ENCODE data around the gene DNAJB4.
"Not testable (repeated sequence)": the region's sequence is repeated elsewhere in the genome, so short reads cannot be mapped to it uniquely, and the experiment has no call there.

DNA sequence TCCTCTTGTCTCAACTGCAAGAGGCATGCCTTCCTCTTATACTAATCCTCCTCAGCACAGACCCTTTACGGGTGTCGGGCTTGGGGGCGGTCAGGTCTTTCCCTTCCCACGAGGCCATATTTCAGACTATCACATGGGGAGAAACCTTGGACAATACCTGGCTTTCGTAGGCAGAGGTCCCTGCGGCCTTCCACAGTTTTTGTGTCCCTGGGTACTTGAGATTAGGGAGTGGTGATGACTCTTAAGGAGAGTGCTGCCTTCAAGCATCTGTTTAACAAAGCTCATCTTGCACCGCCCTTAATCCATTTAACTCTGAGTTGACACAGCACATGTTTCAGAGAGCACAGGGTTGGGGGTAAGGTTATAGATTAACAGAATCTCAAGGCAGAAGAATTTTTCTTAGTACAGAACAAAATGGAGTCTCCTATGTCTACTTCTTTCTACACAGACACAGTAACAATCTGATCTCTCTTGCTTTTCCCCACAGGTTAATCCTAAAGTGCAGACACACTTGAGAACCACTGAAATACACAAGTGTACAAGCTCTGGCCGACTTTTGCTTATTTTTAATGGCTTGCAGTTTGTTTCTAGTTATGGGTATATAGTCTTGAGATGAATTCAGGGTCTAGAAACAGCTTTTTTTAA is 21.3 kb upstream of the DNAJB4 start:
- TF ChIP-seq, protein P1, sequence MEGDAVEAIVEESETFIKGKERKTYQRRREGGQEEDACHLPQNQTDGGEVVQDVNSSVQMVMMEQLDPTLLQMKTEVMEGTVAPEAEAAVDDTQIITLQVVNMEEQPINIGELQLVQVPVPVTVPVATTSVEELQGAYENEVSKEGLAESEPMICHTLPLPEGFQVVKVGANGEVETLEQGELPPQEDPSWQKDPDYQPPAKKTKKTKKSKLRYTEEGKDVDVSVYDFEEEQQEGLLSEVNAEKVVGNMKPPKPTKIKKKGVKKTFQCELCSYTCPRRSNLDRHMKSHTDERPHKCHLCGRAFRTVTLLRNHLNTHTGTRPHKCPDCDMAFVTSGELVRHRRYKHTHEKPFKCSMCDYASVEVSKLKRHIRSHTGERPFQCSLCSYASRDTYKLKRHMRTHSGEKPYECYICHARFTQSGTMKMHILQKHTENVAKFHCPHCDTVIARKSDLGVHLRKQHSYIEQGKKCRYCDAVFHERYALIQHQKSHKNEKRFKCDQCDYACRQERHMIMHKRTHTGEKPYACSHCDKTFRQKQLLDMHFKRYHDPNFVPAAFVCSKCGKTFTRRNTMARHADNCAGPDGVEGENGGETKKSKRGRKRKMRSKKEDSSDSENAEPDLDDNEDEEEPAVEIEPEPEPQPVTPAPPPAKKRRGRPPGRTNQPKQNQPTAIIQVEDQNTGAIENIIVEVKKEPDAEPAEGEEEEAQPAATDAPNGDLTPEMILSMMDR (IDR thresholded peaks at IDR 0.05) = not testable (repeated sequence)
- TF ChIP-seq POLR2A (IDR thresholded peaks at IDR 0.05) = not testable (repeated sequence)

Measured in testis (tissue), 2 donors.